OCI-LY7 (cell line): ENCODE results near the gene KRTAP4-4.

Source experiments
- EZH2phosphoT487 ChIP-seq: fragments of 200-600 bp; sonication (generic); IDR thresholded peaks from 2 replicates; pipeline ENCODE4 v1.6.1; 2018; ENCODE audit warnings: low read depth, borderline replicate concordance, mild to moderate bottlenecking, mixed run types, antibody characterized with exemption, low read length, moderate library complexity, mixed read lengths
- TF ChIP-seq, protein P1 (sequence below): fragments of 200-600 bp; sonication (generic); conservative IDR thresholded peaks from 2 replicates; pipeline ENCODE4 v1.5.1; 2014; ENCODE audit warnings: mild to moderate bottlenecking, antibody characterized with exemption, low read length, moderate library complexity, mixed read lengths

DNA sequence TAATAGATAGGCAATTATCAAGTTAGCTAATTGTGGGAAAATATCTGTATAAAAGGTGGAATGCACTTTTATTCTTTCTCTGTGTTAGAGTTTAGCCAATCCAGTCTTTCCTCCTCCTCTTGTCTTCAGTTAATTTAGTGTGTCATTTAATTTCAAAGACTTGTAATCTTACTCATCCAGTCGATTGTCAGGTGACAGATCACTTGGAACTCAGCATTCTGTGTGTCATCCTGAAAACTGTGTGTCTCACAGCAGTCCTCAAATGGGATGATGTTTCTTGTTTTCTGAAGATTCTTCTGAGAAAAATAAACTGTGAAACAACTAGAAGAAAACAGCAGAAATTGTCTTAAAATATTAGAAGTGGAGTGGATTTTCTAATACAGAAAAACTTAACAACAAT lies 24.5 kb upstream of the KRTAP4-4 start:
- TF ChIP-seq, protein P1, sequence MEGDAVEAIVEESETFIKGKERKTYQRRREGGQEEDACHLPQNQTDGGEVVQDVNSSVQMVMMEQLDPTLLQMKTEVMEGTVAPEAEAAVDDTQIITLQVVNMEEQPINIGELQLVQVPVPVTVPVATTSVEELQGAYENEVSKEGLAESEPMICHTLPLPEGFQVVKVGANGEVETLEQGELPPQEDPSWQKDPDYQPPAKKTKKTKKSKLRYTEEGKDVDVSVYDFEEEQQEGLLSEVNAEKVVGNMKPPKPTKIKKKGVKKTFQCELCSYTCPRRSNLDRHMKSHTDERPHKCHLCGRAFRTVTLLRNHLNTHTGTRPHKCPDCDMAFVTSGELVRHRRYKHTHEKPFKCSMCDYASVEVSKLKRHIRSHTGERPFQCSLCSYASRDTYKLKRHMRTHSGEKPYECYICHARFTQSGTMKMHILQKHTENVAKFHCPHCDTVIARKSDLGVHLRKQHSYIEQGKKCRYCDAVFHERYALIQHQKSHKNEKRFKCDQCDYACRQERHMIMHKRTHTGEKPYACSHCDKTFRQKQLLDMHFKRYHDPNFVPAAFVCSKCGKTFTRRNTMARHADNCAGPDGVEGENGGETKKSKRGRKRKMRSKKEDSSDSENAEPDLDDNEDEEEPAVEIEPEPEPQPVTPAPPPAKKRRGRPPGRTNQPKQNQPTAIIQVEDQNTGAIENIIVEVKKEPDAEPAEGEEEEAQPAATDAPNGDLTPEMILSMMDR, result no peak
- no peak for TF ChIP-seq EZH2phosphoT487
